PC-9 (cell line): ENCODE results near the gene MYMX.

ENCODE experiments used
- EZH2 ChIP-seq: fragments of 200-600 bp; sonication (generic); IDR thresholded peaks from 2 replicates; pipeline ENCODE4 v1.8.0; 2017; ENCODE audit warnings: antibody characterized with exemption, low read depth
- TF ChIP-seq, protein P1 (sequence below): fragments of 200-600 bp; sonication (generic); conservative IDR thresholded peaks from 2 replicates; pipeline ENCODE4 v1.6.1; 2017; ENCODE audit warnings: mixed run types, antibody characterized with exemption, mild to moderate bottlenecking, moderate library complexity

DNA sequence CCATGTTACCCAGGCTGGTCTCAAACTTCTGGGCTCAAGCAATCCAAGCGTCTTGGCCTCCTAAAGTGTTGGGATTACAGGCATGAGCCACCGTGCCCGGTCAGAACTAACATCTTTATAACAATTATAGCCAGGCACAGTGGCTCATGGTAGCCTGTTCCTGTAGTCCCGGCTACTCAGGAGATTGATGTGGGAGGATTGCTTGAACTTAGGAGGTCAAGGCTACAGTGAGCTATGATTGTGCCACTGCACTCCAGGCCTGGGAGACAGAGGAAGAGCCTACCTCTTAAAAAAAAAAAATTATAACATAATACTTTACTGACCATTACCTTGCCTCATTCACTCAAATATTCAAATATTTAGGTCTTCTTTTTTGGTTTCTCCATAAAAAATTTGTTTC is 16.8 kb upstream of the MYMX start:
- TF ChIP-seq, protein P1, sequence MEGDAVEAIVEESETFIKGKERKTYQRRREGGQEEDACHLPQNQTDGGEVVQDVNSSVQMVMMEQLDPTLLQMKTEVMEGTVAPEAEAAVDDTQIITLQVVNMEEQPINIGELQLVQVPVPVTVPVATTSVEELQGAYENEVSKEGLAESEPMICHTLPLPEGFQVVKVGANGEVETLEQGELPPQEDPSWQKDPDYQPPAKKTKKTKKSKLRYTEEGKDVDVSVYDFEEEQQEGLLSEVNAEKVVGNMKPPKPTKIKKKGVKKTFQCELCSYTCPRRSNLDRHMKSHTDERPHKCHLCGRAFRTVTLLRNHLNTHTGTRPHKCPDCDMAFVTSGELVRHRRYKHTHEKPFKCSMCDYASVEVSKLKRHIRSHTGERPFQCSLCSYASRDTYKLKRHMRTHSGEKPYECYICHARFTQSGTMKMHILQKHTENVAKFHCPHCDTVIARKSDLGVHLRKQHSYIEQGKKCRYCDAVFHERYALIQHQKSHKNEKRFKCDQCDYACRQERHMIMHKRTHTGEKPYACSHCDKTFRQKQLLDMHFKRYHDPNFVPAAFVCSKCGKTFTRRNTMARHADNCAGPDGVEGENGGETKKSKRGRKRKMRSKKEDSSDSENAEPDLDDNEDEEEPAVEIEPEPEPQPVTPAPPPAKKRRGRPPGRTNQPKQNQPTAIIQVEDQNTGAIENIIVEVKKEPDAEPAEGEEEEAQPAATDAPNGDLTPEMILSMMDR, result no peak
- TF ChIP-seq EZH2, result no peak
